ENCODE results near the gene NINJ2.

The NINJ2 gene

DNA sequence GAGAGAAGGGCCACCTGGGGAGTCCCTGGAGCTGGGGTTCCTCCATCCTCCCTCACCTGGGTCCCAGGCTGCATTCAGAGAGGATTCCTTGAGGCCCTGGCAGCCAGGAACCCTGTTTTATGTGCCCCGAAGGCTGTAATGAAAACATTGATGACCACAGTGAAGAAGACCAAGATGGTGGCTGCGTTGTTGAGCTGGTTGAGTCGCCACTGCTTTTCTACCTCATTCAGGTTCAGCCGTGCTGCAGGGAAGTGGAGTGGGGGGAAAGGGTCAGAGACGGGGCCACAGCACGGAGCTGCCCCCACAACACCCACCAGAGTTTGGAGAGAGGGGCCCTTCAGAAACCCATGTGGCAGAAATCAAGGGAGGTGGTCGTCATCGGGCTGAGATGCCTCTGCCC, 98.1 kb downstream of the NINJ2 start:
- peaks cover 43% of the 10 kb centered on the region for H3K36me3 ChIP-seq (ENCODE audit: insufficient read depth, insufficient read length, low read length)
- no peak overlapping the region for H3K9ac ChIP-seq (ENCODE audit: insufficient read length, low read depth)
- no peak for DNase-seq (ENCODE audit: low read depth, low spot score)
- TF ChIP-seq SUZ12 (IDR thresholded peaks at IDR 0.05; ENCODE audit: extremely low read depth, insufficient read depth, insufficient read length) (no peak), ZNF274 (IDR thresholded peaks at IDR 0.05; ENCODE audit: low read depth, low read length) (no peak), YY1 (IDR thresholded peaks at IDR 0.05; ENCODE audit: insufficient read depth, insufficient read length) (no peak)
- H3K4me1 ChIP-seq (ENCODE audit: insufficient read depth, insufficient read length), result peaks cover 20% of the 10 kb centered on the region
- no peaks in the 10 kb centered on the region for H3K9me3 ChIP-seq (ENCODE audit: insufficient read depth, low read length)
- peaks cover 7% of the 10 kb centered on the region for H3K27me3 ChIP-seq (ENCODE audit: insufficient read depth, insufficient read length)
- H3K4me3 ChIP-seq (ENCODE audit: insufficient read length, low read depth), result no peak overlapping the region

GRCh38 chr12:563787-564298, 99.4 kb downstream of the NINJ2 start:
- H3K36me3 ChIP-seq (ENCODE audit: insufficient read depth, insufficient read length, low read length), result peaks cover 56% of the 10 kb centered on the region
- no peaks in the 10 kb centered on the region for H3K9me3 ChIP-seq (ENCODE audit: insufficient read depth, low read length)
- H3K9ac ChIP-seq (ENCODE audit: insufficient read length, low read depth), result no peak overlapping the region
- H3K27me3 ChIP-seq (ENCODE audit: insufficient read depth, insufficient read length), result peaks cover under 1% of the 10 kb centered on the region
- no peak for DNase-seq (ENCODE audit: low read depth, low spot score)
- peaks cover 12% of the 10 kb centered on the region for H3K4me1 ChIP-seq (ENCODE audit: insufficient read depth, insufficient read length)
- no peak overlapping the region for H3K4me3 ChIP-seq (ENCODE audit: insufficient read length, low read depth)
- TF ChIP-seq ZNF274 (IDR thresholded peaks at IDR 0.05; ENCODE audit: low read depth, low read length) (no peak), SUZ12 (IDR thresholded peaks at IDR 0.05; ENCODE audit: extremely low read depth, insufficient read depth, insufficient read length) (no peak), YY1 (IDR thresholded peaks at IDR 0.05; ENCODE audit: insufficient read depth, insufficient read length) (no peak)

- Histone ChIP-seq H3K36me3 (ENCODE audit: insufficient read depth, insufficient read length, low read length) (peaks cover 61% of the 10 kb centered on the region), H3K4me3 (ENCODE audit: insufficient read length, low read depth) (no peak overlapping the region), H3K4me1 (ENCODE audit: insufficient read depth, insufficient read length) (peaks cover 11% of the 10 kb centered on the region), H3K27me3 (ENCODE audit: insufficient read depth, insufficient read length) (no peaks in the 10 kb centered on the region), H3K9ac (ENCODE audit: insufficient read length, low read depth) (no peak overlapping the region), H3K9me3 (ENCODE audit: insufficient read depth, low read length) (no peaks in the 10 kb centered on the region)
- DNase-seq (ENCODE audit: low read depth, low spot score), result no peak
- TF ChIP-seq SUZ12 (IDR thresholded peaks at IDR 0.05; ENCODE audit: extremely low read depth, insufficient read depth, insufficient read length), result no peak
- no peak for TF ChIP-seq YY1 (IDR thresholded peaks at IDR 0.05; ENCODE audit: insufficient read depth, insufficient read length)
- no peak for TF ChIP-seq ZNF274 (IDR thresholded peaks at IDR 0.05; ENCODE audit: low read depth, low read length)
Measured at GRCh38 chr12:563250-563781, 99.9 kb downstream of the NINJ2 start.

- H3K36me3 ChIP-seq (ENCODE audit: insufficient read depth, insufficient read length, low read length), result peaks cover 68% of the 10 kb centered on the region
- no peaks in the 10 kb centered on the region for H3K9me3 ChIP-seq (ENCODE audit: insufficient read depth, low read length)
- H3K27me3 ChIP-seq (ENCODE audit: insufficient read depth, insufficient read length), result no peaks in the 10 kb centered on the region
- no peak overlapping the region for H3K4me3 ChIP-seq (ENCODE audit: insufficient read length, low read depth)
- peak overlapping the region; percentile 2 for H3K9ac ChIP-seq (ENCODE audit: insufficient read length, low read depth)
- no peak for TF ChIP-seq ZNF274 (IDR thresholded peaks at IDR 0.05; ENCODE audit: low read depth, low read length)
- TF ChIP-seq YY1 (IDR thresholded peaks at IDR 0.05; ENCODE audit: insufficient read depth, insufficient read length), result no peak
- no peak for TF ChIP-seq SUZ12 (IDR thresholded peaks at IDR 0.05; ENCODE audit: extremely low read depth, insufficient read depth, insufficient read length)
- no peak for DNase-seq (ENCODE audit: low read depth, low spot score)
- peaks cover 11% of the 10 kb centered on the region for H3K4me1 ChIP-seq (ENCODE audit: insufficient read depth, insufficient read length)
Measured at GRCh38 chr12:562634-563033, 100.6 kb downstream of the NINJ2 start.

DNA sequence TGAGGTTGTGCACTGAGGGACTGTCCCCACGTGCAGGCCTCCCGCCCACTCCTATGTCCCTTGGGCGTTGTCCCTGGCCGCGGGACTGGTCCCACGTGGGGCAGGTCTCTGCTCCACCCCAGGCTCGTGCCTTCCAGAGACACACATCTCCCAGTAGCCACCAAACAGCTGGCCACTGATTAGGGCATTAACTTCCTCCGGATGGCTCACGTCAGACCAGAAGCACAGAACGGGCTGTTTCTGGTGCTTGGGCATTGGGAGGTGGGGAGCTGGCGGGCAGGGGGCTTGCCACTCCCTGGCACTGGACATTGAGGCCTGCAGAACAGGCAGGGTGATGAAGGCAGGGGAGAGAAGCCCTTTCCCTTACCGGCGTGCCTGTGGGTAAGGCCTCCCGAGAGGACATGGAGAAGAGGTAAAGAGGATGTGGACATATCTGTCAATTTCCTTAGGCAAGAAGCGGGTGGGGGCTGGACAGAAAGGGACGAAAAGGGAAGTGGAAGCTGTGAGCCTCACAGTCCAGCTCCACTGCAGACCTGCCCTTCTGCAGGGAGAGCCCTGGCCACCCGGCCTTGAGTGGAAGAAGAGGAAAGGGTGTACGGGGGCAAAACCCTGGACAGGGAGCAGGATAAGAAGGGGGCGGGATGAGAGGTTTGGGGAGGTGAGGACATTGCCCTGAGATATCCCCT, 101.2 kb downstream of the NINJ2 start:
- H3K4me1 ChIP-seq (ENCODE audit: insufficient read depth, insufficient read length), result peaks cover 11% of the 10 kb centered on the region
- no peaks in the 10 kb centered on the region for H3K9me3 ChIP-seq (ENCODE audit: insufficient read depth, low read length)
- peak overlapping the region; percentile 2 for H3K9ac ChIP-seq (ENCODE audit: insufficient read length, low read depth)
- H3K4me3 ChIP-seq (ENCODE audit: insufficient read length, low read depth), result no peak overlapping the region
- no peak for TF ChIP-seq SUZ12 (IDR thresholded peaks at IDR 0.05; ENCODE audit: extremely low read depth, insufficient read depth, insufficient read length)
- no peak for TF ChIP-seq YY1 (IDR thresholded peaks at IDR 0.05; ENCODE audit: insufficient read depth, insufficient read length)
- no peak for TF ChIP-seq ZNF274 (IDR thresholded peaks at IDR 0.05; ENCODE audit: low read depth, low read length)
- H3K36me3 ChIP-seq (ENCODE audit: insufficient read depth, insufficient read length, low read length), result peaks cover 74% of the 10 kb centered on the region
- no peaks in the 10 kb centered on the region for H3K27me3 ChIP-seq (ENCODE audit: insufficient read depth, insufficient read length)
- DNase-seq (ENCODE audit: low read depth, low spot score), result no peak

DNA sequence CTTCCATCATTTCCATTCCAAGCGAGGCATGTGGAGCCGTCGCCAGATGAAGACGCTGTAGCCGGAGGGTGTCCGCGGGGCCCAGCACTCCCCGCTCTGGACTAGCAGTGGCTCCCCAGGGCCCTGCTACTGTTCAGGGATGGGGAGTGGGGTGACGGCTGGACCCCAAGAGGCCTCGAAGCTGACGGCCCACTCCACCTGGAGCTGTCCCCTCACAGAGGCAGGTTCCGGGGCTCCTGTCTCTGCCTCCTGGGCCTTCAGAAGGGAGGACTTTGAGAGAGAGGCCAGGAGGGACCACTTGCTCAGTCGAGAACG, 101.9 kb downstream of the NINJ2 start:
- no peak for TF ChIP-seq ZNF274 (IDR thresholded peaks at IDR 0.05; ENCODE audit: low read depth, low read length)
- no peak for TF ChIP-seq YY1 (IDR thresholded peaks at IDR 0.05; ENCODE audit: insufficient read depth, insufficient read length)
- TF ChIP-seq SUZ12 (IDR thresholded peaks at IDR 0.05; ENCODE audit: extremely low read depth, insufficient read depth, insufficient read length), result no peak
- no peak overlapping the region for H3K9ac ChIP-seq (ENCODE audit: insufficient read length, low read depth)
- H3K27me3 ChIP-seq (ENCODE audit: insufficient read depth, insufficient read length), result no peaks in the 10 kb centered on the region
- DNase-seq (ENCODE audit: low read depth, low spot score), result no peak
- no peaks in the 10 kb centered on the region for H3K9me3 ChIP-seq (ENCODE audit: insufficient read depth, low read length)
- peaks cover 11% of the 10 kb centered on the region for H3K4me1 ChIP-seq (ENCODE audit: insufficient read depth, insufficient read length)
- no peak overlapping the region for H3K4me3 ChIP-seq (ENCODE audit: insufficient read length, low read depth)
- peaks cover 80% of the 10 kb centered on the region for H3K36me3 ChIP-seq (ENCODE audit: insufficient read depth, insufficient read length, low read length)

GRCh38 chr12:560691-561390, 102.4 kb downstream of the NINJ2 start:
- Histone ChIP-seq H3K9ac (ENCODE audit: insufficient read length, low read depth) (no peak overlapping the region), H3K9me3 (ENCODE audit: insufficient read depth, low read length) (no peaks in the 10 kb centered on the region), H3K27me3 (ENCODE audit: insufficient read depth, insufficient read length) (no peaks in the 10 kb centered on the region), H3K36me3 (ENCODE audit: insufficient read depth, insufficient read length, low read length) (peaks cover 81% of the 10 kb centered on the region), H3K4me1 (ENCODE audit: insufficient read depth, insufficient read length) (peaks cover 10% of the 10 kb centered on the region), H3K4me3 (ENCODE audit: insufficient read length, low read depth) (no peak overlapping the region)
- no peak for DNase-seq (ENCODE audit: low read depth, low spot score)
- no peak for TF ChIP-seq SUZ12 (IDR thresholded peaks at IDR 0.05; ENCODE audit: extremely low read depth, insufficient read depth, insufficient read length)
- TF ChIP-seq ZNF274 (IDR thresholded peaks at IDR 0.05; ENCODE audit: low read depth, low read length), result no peak
- no peak for TF ChIP-seq YY1 (IDR thresholded peaks at IDR 0.05; ENCODE audit: insufficient read depth, insufficient read length)
